H9 (cell line): ENCODE data around the gene ADAMTS17. TPM values are rescaled to one million over a fixed set of nuclear protein-coding genes. Genes with fewer than 3 reads are reported as not detected.

Experiments
- DNase-seq: peaks from one replicate; pipeline ENCODE4 v3.0.0-alpha.2; 2017
- H2AFZ ChIP-seq: one replicate; pipeline ENCODE4 v1.6.1; 2013; ENCODE audit warnings: mild to moderate bottlenecking, low read length, control low read depth, moderate library complexity
- H2AK5ac ChIP-seq: 2 replicates; pipeline ENCODE4 v1.6.1; 2013; ENCODE audit warnings: low read length, control low read depth, mixed read lengths; ENCODE audit not compliant: insufficient read length
- H2BK120ac ChIP-seq: one replicate; pipeline ENCODE4 v1.6.1; 2013; ENCODE audit warnings: low read depth, mild to moderate bottlenecking, low read length, control low read depth, inconsistent platforms; ENCODE audit not compliant: poor library complexity, severe bottlenecking
- H2BK12ac ChIP-seq: 2 replicates; pipeline ENCODE4 v1.6.1; 2013; ENCODE audit warnings: low read length, control low read depth, mixed read lengths, low read depth; ENCODE audit not compliant: insufficient read length
- H2BK15ac ChIP-seq: 2 replicates; pipeline ENCODE4 v1.6.1; 2013; ENCODE audit warnings: low read depth, low read length, control low read depth
- H2BK20ac ChIP-seq: one replicate; pipeline ENCODE4 v1.6.1; 2013; ENCODE audit warnings: low read depth, mild to moderate bottlenecking, low read length, control low read depth, inconsistent platforms; ENCODE audit not compliant: poor library complexity, severe bottlenecking
- H2BK5ac ChIP-seq: 2 replicates; pipeline ENCODE4 v1.6.1; 2013; ENCODE audit warnings: low read length, control low read depth, mixed read lengths; ENCODE audit not compliant: insufficient read length
- H3K14ac ChIP-seq: 2 replicates; pipeline ENCODE4 v1.6.1; 2013; ENCODE audit warnings: low read length, control low read depth; ENCODE audit not compliant: insufficient read depth
- H3K18ac ChIP-seq: 2 replicates; pipeline ENCODE4 v1.6.1; 2013; ENCODE audit warnings: low read depth, mild to moderate bottlenecking, mixed read lengths, low read length, control low read depth; ENCODE audit not compliant: insufficient read length
- H3K23ac ChIP-seq: 2 replicates; pipeline ENCODE4 v1.6.1; 2013; ENCODE audit warnings: low read length, control low read depth, mixed read lengths, low read depth; ENCODE audit not compliant: insufficient read length
- H3K23me2 ChIP-seq: 2 replicates; pipeline ENCODE4 v1.6.1; 2013; ENCODE audit warnings: low read depth, mild to moderate bottlenecking, mixed read lengths, low read length, control low read depth; ENCODE audit not compliant: insufficient read length, poor library complexity, severe bottlenecking
- H3K27ac ChIP-seq: 2 replicates; pipeline ENCODE4 v1.5.1; 2013; ENCODE audit warnings: low read length, control low read depth, mixed read lengths, low read depth; ENCODE audit not compliant: insufficient read length
- H3K27me3 ChIP-seq: 2 replicates; pipeline ENCODE4 v1.6.1; 2013; ENCODE audit warnings: low read length, control low read depth, inconsistent platforms; ENCODE audit not compliant: insufficient read depth
- H3K4ac ChIP-seq: 2 replicates; pipeline ENCODE4 v1.6.1; 2013; ENCODE audit warnings: low read depth, mild to moderate bottlenecking, control low read depth, inconsistent platforms, low read length, moderate library complexity
- H3K4me1 ChIP-seq: 2 replicates; pipeline ENCODE4 v1.6.1; 2013; ENCODE audit warnings: low read length, control low read depth, inconsistent platforms; ENCODE audit not compliant: insufficient read depth
- H3K4me2 ChIP-seq: 2 replicates; pipeline ENCODE4 v1.6.1; 2013; ENCODE audit warnings: low read length, control low read depth, mixed read lengths; ENCODE audit not compliant: insufficient read length, insufficient read depth
- H3K56ac ChIP-seq: 2 replicates; pipeline ENCODE4 v1.6.1; 2013; ENCODE audit warnings: low read depth, mild to moderate bottlenecking, mixed read lengths, low read length, control low read depth; ENCODE audit not compliant: insufficient read length
- H3K79me1 ChIP-seq: 2 replicates; pipeline ENCODE4 v1.6.1; 2013; ENCODE audit warnings: low read depth, mild to moderate bottlenecking, moderate library complexity, low read length, control low read depth, inconsistent platforms; ENCODE audit not compliant: insufficient read depth, poor library complexity, severe bottlenecking
- H3K79me2 ChIP-seq: 2 replicates; pipeline ENCODE4 v1.6.1; 2013; ENCODE audit warnings: low read length, control low read depth, inconsistent platforms; ENCODE audit not compliant: insufficient read depth
- H3K9ac ChIP-seq: 2 replicates; pipeline ENCODE4 v1.6.1; 2013; ENCODE audit warnings: low read length, control low read depth, mixed read lengths; ENCODE audit not compliant: insufficient read length; ENCODE audit errors: extremely low read depth
- H3K9me3 ChIP-seq: one replicate; pipeline ENCODE4 v1.6.1; 2013; ENCODE audit warnings: low read depth, low read length, inconsistent platforms; ENCODE audit not compliant: control insufficient read depth
- H3T11ph ChIP-seq: one replicate; pipeline ENCODE4 v1.6.1; 2013; ENCODE audit warnings: mild to moderate bottlenecking, low read length, control low read depth, inconsistent platforms
- H4K20me1 ChIP-seq: one replicate; pipeline ENCODE4 v1.6.1; 2013; ENCODE audit not compliant: control insufficient read depth, insufficient read length, insufficient read depth
- H4K5ac ChIP-seq: 2 replicates; pipeline ENCODE4 v1.6.1; 2013; ENCODE audit warnings: low read depth, mild to moderate bottlenecking, mixed read lengths, low read length, control low read depth; ENCODE audit not compliant: insufficient read length
- H4K8ac ChIP-seq: replicated peaks from 2 replicates; pipeline ENCODE4 v1.6.1; 2013; ENCODE audit warnings: low read length, control low read depth, mixed read lengths, low read depth; ENCODE audit not compliant: insufficient read length
- H4K91ac ChIP-seq: 2 replicates; pipeline ENCODE4 v1.6.1; 2013; ENCODE audit warnings: low read depth, mild to moderate bottlenecking, moderate library complexity, mixed read lengths, low read length, control low read depth; ENCODE audit not compliant: insufficient read length
- H3K27ac Mint-ChIP-seq, 3 experiments: 2 replicates in 2 of 3; 3 replicates in 1 of 3; pipeline ENCODE4 v1.8.0; 2020 to 2021; ENCODE audit warnings: mixed read lengths in 3 of 3, mild to moderate bottlenecking in 1 of 3, moderate library complexity in 1 of 3
- H3K27me3 Mint-ChIP-seq: 2 replicates; pipeline ENCODE4 v1.8.0; 2021; ENCODE audit warnings: low read depth, mild to moderate bottlenecking, moderate library complexity, mixed read lengths
- H3K36me3 Mint-ChIP-seq, 3 experiments: 2 replicates in 2 of 3; 3 replicates in 1 of 3; pipeline ENCODE4 v1.8.0; 2020 to 2021; ENCODE audit warnings: low read depth in 3 of 3, mixed read lengths in 3 of 3; ENCODE audit not compliant: insufficient read depth in 1 of 3
- H3K4me1 Mint-ChIP-seq, 2 experiments: 2 replicates each; pipeline ENCODE4 v1.8.0; 2020; ENCODE audit warnings: mixed read lengths in 2 of 2
- H3K4me3 Mint-ChIP-seq, 2 experiments: 2 replicates in 1 of 2; 3 replicates in 1 of 2; pipeline ENCODE4 v1.8.0; 2020 to 2021; ENCODE audit warnings: mild to moderate bottlenecking in 2 of 2, mixed read lengths in 2 of 2, moderate library complexity in 1 of 2
- H3K9me3 Mint-ChIP-seq, 2 experiments: 2 replicates in 1 of 2; 3 replicates in 1 of 2; pipeline ENCODE4 v1.8.0; 2020; ENCODE audit warnings: mild to moderate bottlenecking in 2 of 2, mixed read lengths in 2 of 2, moderate library complexity in 1 of 2
- WGBS: extraction: QIAGEN DNeasy Blood & Tissue Kit; methylation state at CpG from one replicate; pipeline ENCODE4 v1.1.7; 2013; ENCODE audit warnings: missing lambda C conversion rate, low lambda C conversion rate, mixed read lengths; ENCODE audit not compliant: insufficient read length; ENCODE audit errors: extremely low coverage; 5-methylcytosine and 5-hydroxymethylcytosine counted together
- total RNA-seq: library from RNA; stranded (reverse); gene quantifications from 2 replicates; pipeline ENCODE4 v1.2.1, GENCODE V29; 2021
- TF ChIP-seq, protein P1 (sequence below): fragments of 200-600 bp; sonication (generic); conservative IDR thresholded peaks from 3 replicates; pipeline ENCODE4 v1.8.0; 2021; ENCODE audit warnings: antibody characterized with exemption, mild to moderate bottlenecking

The ADAMTS17 gene
- total RNA-seq, 1 experiment from 2014 or later: 2.9 TPM

DNA sequence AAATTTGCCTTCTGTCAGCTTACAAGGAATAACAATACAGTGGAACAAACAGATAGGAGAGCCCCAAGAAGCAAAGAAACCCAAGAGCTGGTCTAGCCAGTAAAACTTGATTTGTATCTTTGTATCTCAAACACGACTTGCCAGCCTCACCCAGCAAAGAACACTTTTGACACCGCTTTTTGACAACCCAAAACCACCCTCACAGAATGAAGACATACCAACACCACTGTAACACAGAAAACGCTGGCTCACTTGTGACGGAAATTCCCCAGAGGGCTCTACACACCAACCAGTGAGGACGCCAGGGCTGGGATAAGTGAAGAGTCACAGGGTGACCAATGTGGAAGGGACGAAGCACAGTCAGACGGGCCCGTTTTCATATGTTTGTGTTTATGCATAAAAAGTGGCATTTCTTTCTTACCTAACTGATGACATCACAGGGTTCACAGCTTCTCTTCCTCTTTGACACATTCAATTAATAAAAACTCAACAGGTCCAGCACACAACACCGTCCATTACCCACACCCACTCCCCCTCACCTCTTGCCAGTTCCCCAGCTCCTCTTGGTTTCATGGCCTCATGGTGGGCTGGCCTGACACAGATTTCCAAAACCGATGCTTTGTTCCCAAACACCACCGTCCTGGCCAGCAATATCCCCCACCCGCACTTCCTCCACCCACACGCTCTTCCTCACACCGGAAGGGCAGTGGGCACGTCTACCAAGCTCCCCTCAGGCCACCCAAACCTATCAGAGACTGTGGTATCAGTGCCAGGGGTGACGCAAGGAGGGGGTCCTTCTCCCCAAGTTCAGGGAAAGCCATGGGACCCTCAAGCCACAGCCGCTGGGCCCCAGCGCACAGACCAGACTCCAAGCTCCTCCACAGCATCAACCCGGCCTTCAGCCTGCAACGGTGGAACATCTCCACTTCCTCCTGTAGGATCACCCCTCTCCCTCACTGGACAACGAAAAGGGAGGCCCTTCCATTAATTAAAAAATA, 94.2 kb downstream of the ADAMTS17 start:
- Histone ChIP-seq H3K27ac (no peak overlapping the region), H3K27me3 (no peaks in the 10 kb centered on the region), H4K20me1 (no peaks in the 10 kb centered on the region), H3T11ph (no peak overlapping the region), H2BK120ac (no peak overlapping the region), H3K56ac (no peak overlapping the region), H2BK5ac (no peak overlapping the region), H3K14ac (peak overlapping the region; percentile 14; the same call in 1 of the 2 replicates), H3K9me3 (no peaks in the 10 kb centered on the region), H4K8ac (no peak overlapping the region), H4K91ac (no peak overlapping the region), H2BK15ac (no peak overlapping the region), H3K4me2 (no peak overlapping the region), H2AFZ (no peak overlapping the region), H2BK12ac (no peak overlapping the region), H3K79me1 (no peaks in the 10 kb centered on the region), H3K18ac (no peak overlapping the region), H3K4me1 (no peaks in the 10 kb centered on the region), H3K23me2 (no peaks in the 10 kb centered on the region), H2AK5ac (no peak overlapping the region), H3K4ac (no peak overlapping the region), H3K23ac (no peak overlapping the region), H2BK20ac (no peak overlapping the region), H4K5ac (no peak overlapping the region), H3K9ac (no peak overlapping the region), H3K79me2 (no peaks in the 10 kb centered on the region)
- H3K27me3 Mint-ChIP-seq: no peaks in the 10 kb centered on the region; the same call in 1 of the 2 replicates
- peaks cover 15 to 21% of the 10 kb centered on the region in 2 experiments for H3K4me1 Mint-ChIP-seq
- WGBS: no CpG with 5 or more reads among the region's 21 CpGs
- no peak overlapping the region for H3K4me3 Mint-ChIP-seq
- no peak for DNase-seq
- H3K36me3 Mint-ChIP-seq: no peaks in the 10 kb centered on the region; a peak in 1 of 7 replicates
- TF ChIP-seq, protein P1, sequence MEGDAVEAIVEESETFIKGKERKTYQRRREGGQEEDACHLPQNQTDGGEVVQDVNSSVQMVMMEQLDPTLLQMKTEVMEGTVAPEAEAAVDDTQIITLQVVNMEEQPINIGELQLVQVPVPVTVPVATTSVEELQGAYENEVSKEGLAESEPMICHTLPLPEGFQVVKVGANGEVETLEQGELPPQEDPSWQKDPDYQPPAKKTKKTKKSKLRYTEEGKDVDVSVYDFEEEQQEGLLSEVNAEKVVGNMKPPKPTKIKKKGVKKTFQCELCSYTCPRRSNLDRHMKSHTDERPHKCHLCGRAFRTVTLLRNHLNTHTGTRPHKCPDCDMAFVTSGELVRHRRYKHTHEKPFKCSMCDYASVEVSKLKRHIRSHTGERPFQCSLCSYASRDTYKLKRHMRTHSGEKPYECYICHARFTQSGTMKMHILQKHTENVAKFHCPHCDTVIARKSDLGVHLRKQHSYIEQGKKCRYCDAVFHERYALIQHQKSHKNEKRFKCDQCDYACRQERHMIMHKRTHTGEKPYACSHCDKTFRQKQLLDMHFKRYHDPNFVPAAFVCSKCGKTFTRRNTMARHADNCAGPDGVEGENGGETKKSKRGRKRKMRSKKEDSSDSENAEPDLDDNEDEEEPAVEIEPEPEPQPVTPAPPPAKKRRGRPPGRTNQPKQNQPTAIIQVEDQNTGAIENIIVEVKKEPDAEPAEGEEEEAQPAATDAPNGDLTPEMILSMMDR: no peak
- H3K27ac Mint-ChIP-seq: peak overlapping the region in 1 of 3 experiments; percentile 69; a peak in 2 of 7 replicates
- no peaks in the 10 kb centered on the region; a peak in 2 of 5 replicates for H3K9me3 Mint-ChIP-seq
